K562 (cell line): ENCODE data around the gene TOR1AIP1. TPM values are rescaled to one million over a fixed set of nuclear protein-coding genes. Genes with fewer than 3 reads are reported as not detected.

Experiments used
- CC2D1A ChIP-seq: fragments of 450-650 bp; IDR thresholded peaks from 2 replicates; pipeline ENCODE4 v1.6.1; 2017; ENCODE audit warnings: mild to moderate bottlenecking
- EP400 ChIP-seq: fragments of 450-650 bp; IDR thresholded peaks from 2 replicates; pipeline ENCODE4 v1.6.1; 2017; ENCODE audit warnings: antibody characterized with exemption, mild to moderate bottlenecking, moderate library complexity
- HOXB6 ChIP-seq: fragments of 250-450 bp; sonication (Bioruptor Pico); IDR thresholded peaks from 2 replicates; pipeline ENCODE4 v1.5.1; 2022; ENCODE audit warnings: mild to moderate bottlenecking, borderline replicate concordance
- LCOR ChIP-seq: sonication (generic); formaldehyde crosslinking; IDR thresholded peaks from 2 replicates; pipeline ENCODE4 v1.8.0; 2022; ENCODE audit warnings: mild to moderate bottlenecking, missing genetic modification reagents
- MCM7 ChIP-seq, 2 experiments: fragments of 450-650 bp; IDR thresholded peaks; 2 replicates each; pipeline ENCODE4 v1.6.1; 2016 to 2018
- MNT ChIP-seq, 2 experiments: fragments of 450-650 bp; conservative IDR thresholded peaks; 2 replicates each; pipeline ENCODE4 v1.6.1; 2017; ENCODE audit warnings: mild to moderate bottlenecking in 2 of 2, moderate library complexity in 2 of 2
- PATZ1 ChIP-seq: fragments of 250-450 bp; sonication (Bioruptor Pico); IDR thresholded peaks from 2 replicates; pipeline ENCODE4 v1.5.0; 2020; ENCODE audit warnings: mild to moderate bottlenecking, borderline replicate concordance
- RBM22 ChIP-seq: fragments of 200-400 bp; formaldehyde crosslinking; IDR thresholded peaks from 2 replicates; pipeline ENCODE4 v1.6.1; 2018; ENCODE audit warnings: low read length, low read depth; ENCODE audit not compliant: poor library complexity, severe bottlenecking
- RFX1 ChIP-seq: fragments of 450-650 bp; IDR thresholded peaks from 2 replicates; pipeline ENCODE4 v1.6.1; 2016; ENCODE audit warnings: mild to moderate bottlenecking, moderate library complexity
- SMAD3 ChIP-seq: fragments of 450-650 bp; formaldehyde crosslinking; conservative IDR thresholded peaks from 2 replicates; pipeline ENCODE4 v1.4.0; 2020; ENCODE audit warnings: mild to moderate bottlenecking
- SMAD4 ChIP-seq: fragments of 250-450 bp; sonication (Bioruptor Pico); conservative IDR thresholded peaks from 2 replicates; pipeline ENCODE4 v1.8.0; 2021; ENCODE audit warnings: inconsistent platforms, mild to moderate bottlenecking, moderate library complexity
- ZNF184 ChIP-seq: sonication (generic); formaldehyde crosslinking; IDR thresholded peaks from 2 replicates; pipeline ENCODE4 v1.5.0; 2020; ENCODE audit warnings: missing genetic modification reagents
- polyA plus RNA-seq, 8 experiments: library from polyadenylated mRNA; depleted of rRNA in 4 of 8; stranded (reverse) in 5 of 8; unstranded in 3 of 8; fragments of >200 nt; fragmentation: Nextera tagmentation in 2 of 8; fragmentation: Illumina TruSeq in 1 of 8; extraction: Ambion mirVana in 2 of 8; extraction: Trizol in 1 of 8; gene quantifications; 2 replicates each; pipeline versions ENCODE4 v1.2.1 to v1.2.3, GENCODE V29; 2011 to 2014; ENCODE audit warnings: inconsistent platforms in 1 of 8, missing spikeins in 1 of 8
- total RNA-seq, 7 experiments: library from RNA; depleted of rRNA in 6 of 7; stranded (reverse); fragments of >200 nt in 6 of 7; fragmentation: Illumina TruSeq in 2 of 7; extraction: Trizol in 2 of 7; gene quantifications; 2 replicates each; pipeline versions ENCODE4 v1.2.1 to v1.2.3, GENCODE V29; 2011 to 2021; ENCODE audit warnings: low replicate concordance in 1 of 7
- TF ChIP-seq, protein P1 (sequence below): fragments of 450-650 bp; IDR thresholded peaks from 2 replicates; pipeline ENCODE4 v1.6.1; 2016; ENCODE audit warnings: low read depth, mild to moderate bottlenecking, moderate library complexity

The TOR1AIP1 gene
- total and polyA plus RNA-seq, 9 of the 15 experiments (the other 6 are each of a cell fraction or from before 2014, with no cell fraction given) = 18.1 to 46.9 (median 35.5) TPM

DNA sequence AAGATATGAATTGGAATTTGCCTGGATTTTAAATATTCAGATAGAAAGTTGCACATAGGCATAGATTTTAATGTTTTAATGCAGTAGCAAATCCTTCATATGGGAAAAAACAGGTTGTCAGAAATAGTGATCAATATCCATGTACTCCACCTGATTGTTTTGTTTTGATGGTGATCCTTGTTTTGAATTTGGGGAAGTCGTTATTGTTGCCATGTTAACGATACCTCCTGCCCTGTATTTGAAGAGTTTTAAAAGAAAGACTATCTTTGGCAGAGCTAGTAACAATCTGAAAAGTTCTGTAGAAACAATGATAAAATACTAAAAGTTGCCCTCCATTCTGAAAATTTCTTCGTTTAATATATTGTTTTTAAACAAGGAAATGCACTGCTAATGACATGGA is 73.6 kb downstream of the TOR1AIP1 start (continued):
- peak; percentile 35 to 41; a peak in 1 of 4 replicates for TF ChIP-seq MNT (conservative IDR thresholded peaks at IDR 0.05)
- TF ChIP-seq EP400 = 0 out of 2 replicates have a peak, but pooled peaks have one; percentile 24
- TF ChIP-seq CC2D1A = no peak
- no peak for TF ChIP-seq ZNF184 (CRISPR knock-in tag)
- no peak for TF ChIP-seq PATZ1 (CRISPR knock-in tag)
- TF ChIP-seq RFX1 = peak; percentile 60
- TF ChIP-seq, protein P1, sequence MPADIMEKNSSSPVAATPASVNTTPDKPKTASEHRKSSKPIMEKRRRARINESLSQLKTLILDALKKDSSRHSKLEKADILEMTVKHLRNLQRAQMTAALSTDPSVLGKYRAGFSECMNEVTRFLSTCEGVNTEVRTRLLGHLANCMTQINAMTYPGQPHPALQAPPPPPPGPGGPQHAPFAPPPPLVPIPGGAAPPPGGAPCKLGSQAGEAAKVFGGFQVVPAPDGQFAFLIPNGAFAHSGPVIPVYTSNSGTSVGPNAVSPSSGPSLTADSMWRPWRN = no peak
- no peak for TF ChIP-seq MCM7 (IDR thresholded peaks at IDR 0.05)
- TF ChIP-seq LCOR (CRISPR knock-in tag) = peak; percentile 33
- no peak for TF ChIP-seq RBM22
- TF ChIP-seq SMAD4 (CRISPR knock-in tag) = no peak
- no peak for TF ChIP-seq SMAD3
- no peak for TF ChIP-seq HOXB6 (CRISPR knock-in tag)
